Naive thymus-derived CD4-positive, alpha-beta T cell (primary cell): ENCODE data around the gene NEMP2. TPM values are rescaled to one million over a fixed set of nuclear protein-coding genes. Genes with fewer than 3 reads are reported as not detected.
A peak's percentile ranks its signal among the peaks of the same experiment; 100 is the strongest.

Source experiments
- ATAC-seq: fragments of 150-1000 bp; cut with Tn5 transposase; 2 replicates; pipeline ENCODE4 v1.10.0; 2021; ENCODE audit warnings: mild to moderate bottlenecking, moderate library complexity
- CTCF ChIA-PET: fragments of 350-600 bp; sonication (Branson Sonifier 250); formaldehyde crosslinking; loops from one replicate; lab custom pipeline; 2021; ENCODE audit warnings: antibody characterized with exemption; lab: Charles Lee
- POLR2A ChIA-PET: fragments of 350-600 bp; sonication (Branson Sonifier 250); formaldehyde crosslinking; loops from one replicate; lab custom pipeline; 2021; ENCODE audit warnings: antibody characterized with exemption, inconsistent platforms; lab: Charles Lee
- DNase-seq, 9 donors: peaks; one replicate each; pipeline versions ENCODE4 v3.0.0 to v3.0.0-alpha.2; 2020 to 2022; ENCODE audit warnings: mixed read lengths in 1 of 9
- H3K27ac ChIP-seq: one replicate; pipeline ENCODE4 v1.7.0; 2013; ENCODE audit warnings: mild to moderate bottlenecking, low read depth, low read length, moderate library complexity
- H3K27me3 ChIP-seq, 2 donors: one replicate each; pipeline ENCODE4 v1.7.0; 2013; ENCODE audit warnings: low read length in 2 of 2, mild to moderate bottlenecking in 2 of 2, moderate library complexity in 2 of 2; ENCODE audit not compliant: control insufficient read depth in 2 of 2, insufficient read depth in 2 of 2
- H3K36me3 ChIP-seq, 3 experiments: 1 replicate in 2 of 3; 2 replicates in 1 of 3; pipeline ENCODE4 v1.7.0; 2013; ENCODE audit warnings: low read length in 3 of 3, mild to moderate bottlenecking in 3 of 3, moderate library complexity in 1 of 3; ENCODE audit not compliant: insufficient read depth in 3 of 3, control insufficient read depth in 2 of 3
- H3K4me1 ChIP-seq, 2 donors: one replicate each; pipeline ENCODE4 v1.7.0; 2013; ENCODE audit warnings: low read length in 2 of 2, mild to moderate bottlenecking in 2 of 2, moderate library complexity in 1 of 2; ENCODE audit not compliant: control insufficient read depth in 2 of 2, insufficient read depth in 2 of 2
- H3K4me3 ChIP-seq: 2 replicates; pipeline ENCODE4 v1.7.0; 2013; ENCODE audit warnings: mild to moderate bottlenecking, low read length
- H3K9me3 ChIP-seq, 3 experiments: 1 replicate in 2 of 3; 2 replicates in 1 of 3; pipeline ENCODE4 v1.7.0; 2013; ENCODE audit warnings: low read length in 3 of 3; ENCODE audit not compliant: control insufficient read depth in 2 of 3
- H3K27ac Mint-ChIP-seq, 9 donors: one replicate each; pipeline ENCODE4 v1.8.0; 2020 to 2022; ENCODE audit warnings: mixed read lengths in 9 of 9, mild to moderate bottlenecking in 8 of 9, moderate library complexity in 5 of 9, inconsistent platforms in 2 of 9
- H3K27me3 Mint-ChIP-seq, 5 donors: one replicate each; pipeline ENCODE4 v1.8.0; 2021 to 2022; ENCODE audit warnings: mixed read lengths in 5 of 5, mild to moderate bottlenecking in 1 of 5
- H3K36me3 Mint-ChIP-seq, 5 donors: one replicate each; pipeline ENCODE4 v1.8.0; 2020 to 2022; ENCODE audit warnings: mixed read lengths in 5 of 5, mild to moderate bottlenecking in 3 of 5, inconsistent platforms in 1 of 5
- H3K4me1 Mint-ChIP-seq, 7 donors: one replicate each; pipeline ENCODE4 v1.8.0; 2020 to 2022; ENCODE audit warnings: mixed read lengths in 7 of 7, mild to moderate bottlenecking in 3 of 7, inconsistent platforms in 1 of 7
- H3K4me3 Mint-ChIP-seq, 10 donors: one replicate each; pipeline ENCODE4 v1.8.0; 2020 to 2022; ENCODE audit warnings: mild to moderate bottlenecking in 10 of 10, mixed read lengths in 10 of 10, moderate library complexity in 6 of 10, inconsistent platforms in 2 of 10
- H3K9me3 Mint-ChIP-seq, 11 donors: one replicate each; pipeline ENCODE4 v1.8.0; 2020 to 2022; ENCODE audit warnings: mixed read lengths in 11 of 11, mild to moderate bottlenecking in 4 of 11, inconsistent platforms in 1 of 11, moderate library complexity in 1 of 11
- intact Hi-C, 2 donors: fragments of 100-400 bp; cut with micrococcal nuclease; formaldehyde crosslinking; loops; one replicate each; pipeline ENCODE4 v1.15.1; 2023
- polyA plus RNA-seq, 2 donors: library from polyadenylated mRNA; unstranded; fragments of 300-500 nt; fragmentation: Illumina TruSeq; gene quantifications; one replicate each; pipeline ENCODE4 v1.2.3, GENCODE V29; 2021
- total RNA-seq, 6 experiments: library from RNA in 5 of 6; stranded (reverse) in 5 of 6; gene quantifications; 1 replicate in 5 of 6; 2 replicates in 1 of 6; pipeline ENCODE4 v1.2.3 and lab custom pipeline; 2021 to 2026

Gene NEMP2
- total and polyA plus RNA-seq, 7 experiments from 2014 or later, result 10.0 to 30.8 (median 17.3) TPM

DNA sequence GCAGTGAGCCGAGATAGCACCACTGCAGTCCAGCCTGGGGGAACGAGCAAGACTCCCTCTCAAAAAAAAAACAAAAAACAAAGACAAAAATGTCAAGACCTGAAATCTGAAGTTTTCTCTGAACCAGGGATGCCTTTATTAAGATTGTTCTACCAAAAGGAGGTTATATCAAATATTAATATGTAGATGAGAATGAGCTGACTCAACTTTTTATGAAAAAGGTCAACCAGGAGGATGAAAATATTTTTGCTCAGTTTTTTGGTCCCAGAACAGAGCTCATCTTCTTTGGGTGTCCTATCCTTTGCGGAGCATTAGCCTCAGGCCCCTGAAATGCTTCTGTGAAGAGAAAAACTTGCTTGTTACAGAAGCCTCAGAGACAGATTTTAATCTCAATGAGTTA is 44.0 kb downstream of the NEMP2 start:
- Mint-ChIP-seq H3K4me3 (no peak overlapping the region), H3K36me3 (peaks cover 38 to 94% (median 77%) of the 10 kb centered on the region in 5 donors), H3K27ac (peak overlapping the region in 2 of 9 donors; percentile 25 to 56), H3K4me1 (peaks cover 30 to 77% (median 72%) of the 10 kb centered on the region in 7 donors), H3K27me3 (no peaks in the 10 kb centered on the region), H3K9me3 (peaks cover 9 to 29% (median 20%) of the 10 kb centered on the region in 11 donors)
- Histone ChIP-seq H3K36me3 (peaks cover 0 to 23% (median 17%) of the 10 kb centered on the region in 3 experiments), H3K27me3 (no peaks in the 10 kb centered on the region), H3K9me3 (peaks cover 0 to 8% (median 0%) of the 10 kb centered on the region in 3 experiments), H3K4me3 (no peak overlapping the region), H3K4me1 (peaks cover 0 to 10% of the 10 kb centered on the region in 2 donors), H3K27ac (no peak overlapping the region)
- CTCF ChIA-PET, result no interaction called here
- intact Hi-C loops, result no loop called here
- POLR2A ChIA-PET, result interaction anchor here (0.6 to 1.4 kb wide), 2 partner anchors 83 to 639 kb away, joined by 4 read pairs; no protein-coding TSS in a partner anchor
- DNase-seq (no peak), ATAC-seq (no peak)

- H3K4me1 Mint-ChIP-seq, result peaks cover 27 to 71% (median 67%) of the 10 kb centered on the region in 7 donors
- H3K27me3 ChIP-seq, result no peaks in the 10 kb centered on the region
- peaks cover 38 to 88% (median 67%) of the 10 kb centered on the region in 5 donors for H3K36me3 Mint-ChIP-seq
- H3K27ac ChIP-seq, result no peak overlapping the region
- ChIA-PET POLR2A (no interaction called here), CTCF (no interaction called here)
- peaks cover 0 to 23% (median 17%) of the 10 kb centered on the region in 3 experiments for H3K36me3 ChIP-seq
- peaks cover 0 to 10% of the 10 kb centered on the region in 2 donors for H3K4me1 ChIP-seq
- peak overlapping the region in 5 of 10 donors; percentile 17 to 48 (median 27) for H3K4me3 Mint-ChIP-seq
- H3K9me3 ChIP-seq, result peaks cover 0 to 8% (median 0%) of the 10 kb centered on the region in 3 experiments
- DNase-seq (no peak), ATAC-seq (no peak)
- no peak overlapping the region for H3K4me3 ChIP-seq
- H3K27me3 Mint-ChIP-seq, result no peaks in the 10 kb centered on the region
- intact Hi-C loops, result no loop called here
- H3K9me3 Mint-ChIP-seq, result peaks cover 9 to 29% (median 20%) of the 10 kb centered on the region in 11 donors
- peak overlapping the region in 7 of 9 donors; percentile 19 to 69 (median 53) for H3K27ac Mint-ChIP-seq
Measured at GRCh38 chr2:190489475-190489874, 45.0 kb downstream of the NEMP2 start.

DNA sequence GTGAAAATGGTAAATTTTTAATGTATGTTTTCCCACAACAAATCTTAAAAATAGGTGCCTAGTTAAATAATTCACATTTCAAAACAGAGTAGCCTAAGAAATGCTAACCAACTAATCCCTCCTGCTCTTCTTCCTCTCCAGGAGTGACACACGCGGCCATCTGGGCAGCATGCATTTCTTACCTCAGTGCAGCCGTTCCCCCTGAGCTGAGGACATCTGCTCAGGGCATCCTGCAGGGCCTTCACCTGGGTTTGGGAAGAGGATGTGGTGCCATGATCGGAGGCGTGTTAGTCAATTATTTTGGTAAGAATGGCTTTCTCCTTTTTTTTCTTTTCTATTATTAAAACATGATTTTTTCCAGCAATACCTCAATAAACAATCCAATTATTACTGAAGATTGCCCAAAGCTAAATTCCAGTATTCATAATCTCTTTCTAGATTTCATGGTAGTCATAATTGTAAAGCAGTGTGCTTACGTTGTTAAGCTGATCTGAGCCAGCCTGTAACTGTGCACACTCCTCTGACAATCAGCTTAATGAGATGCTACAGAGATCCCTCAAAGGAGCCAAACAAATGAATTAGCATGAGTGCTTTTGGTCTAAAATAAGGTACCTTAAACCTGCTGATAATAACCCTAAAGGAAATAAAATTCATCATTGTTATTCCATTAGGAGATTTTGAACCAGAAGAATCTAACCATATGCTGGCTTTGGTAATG is 45.8 kb downstream of the NEMP2 start:
- peaks cover 9 to 28% (median 19%) of the 10 kb centered on the region in 11 donors for H3K9me3 Mint-ChIP-seq
- POLR2A ChIA-PET, result no interaction called here
- intact Hi-C loops, result no loop called here
- CTCF ChIA-PET, result interaction anchor here (0.6 kb wide), 1 partner anchor 40 kb away, joined by 3 read pairs; no protein-coding TSS in a partner anchor
- H3K27me3 Mint-ChIP-seq, result no peaks in the 10 kb centered on the region
- no peak for DNase-seq
- Histone ChIP-seq H3K4me1 (peaks cover 0 to 10% of the 10 kb centered on the region in 2 donors), H3K9me3 (peaks cover 0 to 8% (median 0%) of the 10 kb centered on the region in 3 experiments), H3K27ac (no peak overlapping the region), H3K36me3 (peaks cover 0 to 23% (median 17%) of the 10 kb centered on the region in 3 experiments), H3K27me3 (no peaks in the 10 kb centered on the region), H3K4me3 (no peak overlapping the region)
- peak overlapping the region in 6 of 10 donors; percentile 1 to 30 (median 11) for H3K4me3 Mint-ChIP-seq
- no peak for ATAC-seq
- H3K4me1 Mint-ChIP-seq, result peaks cover 19 to 70% (median 67%) of the 10 kb centered on the region in 7 donors
- H3K36me3 Mint-ChIP-seq, result peaks cover 38 to 80% (median 61%) of the 10 kb centered on the region in 5 donors
- peak overlapping the region in 4 of 9 donors; percentile 9 to 64 (median 38) for H3K27ac Mint-ChIP-seq

- Mint-ChIP-seq H3K4me1 (peaks cover 12 to 63% (median 56%) of the 10 kb centered on the region in 7 donors), H3K9me3 (peaks cover 0 to 3% (median 2%) of the 10 kb centered on the region in 11 donors), H3K36me3 (peaks cover 20 to 72% (median 43%) of the 10 kb centered on the region in 5 donors), H3K27ac (peak overlapping the region in 4 of 9 donors; percentile 18 to 55 (median 24)), H3K4me3 (no peak overlapping the region), H3K27me3 (no peaks in the 10 kb centered on the region)
- peaks cover 0 to under 1% (median 0%) of the 10 kb centered on the region in 3 experiments for H3K9me3 ChIP-seq
- H3K4me3 ChIP-seq, result no peak overlapping the region
- H3K36me3 ChIP-seq, result peaks cover 0 to 21% (median 10%) of the 10 kb centered on the region in 3 experiments
- H3K27me3 ChIP-seq, result no peaks in the 10 kb centered on the region
- ATAC-seq (no peak), DNase-seq (no peak)
- intact Hi-C loops, result no loop called here
- H3K27ac ChIP-seq, result no peak overlapping the region
- peaks cover 0 to 10% of the 10 kb centered on the region in 2 donors for H3K4me1 ChIP-seq
- ChIA-PET CTCF (interaction anchor here (0.6 kb wide), 1 partner anchor 823 kb away, joined by 4 read pairs; no protein-coding TSS in a partner anchor), POLR2A (no interaction called here)
Measured at GRCh38 chr2:190486037-190486623, 48.4 kb downstream of the NEMP2 start.

DNA sequence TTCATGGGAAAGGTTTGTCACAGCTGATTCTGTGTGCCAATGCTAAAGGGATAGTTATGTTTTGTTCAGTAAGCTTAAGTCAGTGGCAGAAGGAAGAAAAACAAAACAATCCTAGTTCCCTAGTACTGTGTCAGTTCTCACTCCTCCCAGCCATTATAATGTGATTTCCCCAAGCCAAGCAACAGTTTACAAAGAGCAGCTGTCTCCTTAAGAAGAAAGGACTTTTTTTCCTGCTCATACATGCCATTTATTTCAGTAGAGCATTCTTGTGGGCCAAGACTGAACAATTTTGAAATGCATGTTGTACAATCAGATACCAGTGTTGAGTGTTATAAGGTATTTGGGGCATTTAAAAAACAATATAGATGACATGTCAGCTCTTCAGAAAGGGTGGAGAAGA is 52.1 kb downstream of the NEMP2 start:
- CTCF ChIA-PET, result no interaction called here
- intact Hi-C loops, result loop anchor here in 1 of 2 donors (5.0 kb wide), 1 partner anchor 35 kb away; no protein-coding TSS in a partner anchor
- no peaks in the 10 kb centered on the region for H3K9me3 Mint-ChIP-seq
- peak overlapping the region in 1 of 9 donors; percentile 46 for H3K27ac Mint-ChIP-seq
- H3K27ac ChIP-seq, result no peak overlapping the region
- POLR2A ChIA-PET, result interaction anchor here (1.1 to 1.2 kb wide), 2 partner anchors 51 to 75 kb away, joined by 3 read pairs; no protein-coding TSS in a partner anchor
- no peaks in the 10 kb centered on the region for H3K27me3 ChIP-seq
- peaks cover 6 to 49% (median 16%) of the 10 kb centered on the region in 5 donors for H3K36me3 Mint-ChIP-seq
- no peaks in the 10 kb centered on the region for H3K36me3 ChIP-seq
- DNase-seq (no peak), ATAC-seq (no peak)
- H3K4me3 ChIP-seq, result no peak overlapping the region
- H3K9me3 ChIP-seq, result no peaks in the 10 kb centered on the region
- peaks cover 0 to 60% (median 46%) of the 10 kb centered on the region in 7 donors for H3K4me1 Mint-ChIP-seq
- H3K4me1 ChIP-seq, result no peaks in the 10 kb centered on the region
- no peak overlapping the region for H3K4me3 Mint-ChIP-seq
- H3K27me3 Mint-ChIP-seq, result no peaks in the 10 kb centered on the region

- intact Hi-C loops, result loop anchor here in 1 of 2 donors (5.0 kb wide), 1 partner anchor 34 kb away; no protein-coding TSS in a partner anchor
- H3K27ac ChIP-seq, result no peak overlapping the region
- Mint-ChIP-seq H3K9me3 (no peaks in the 10 kb centered on the region), H3K4me1 (peaks cover 0 to 51% (median 41%) of the 10 kb centered on the region in 7 donors), H3K36me3 (peaks cover 4 to 43% (median 16%) of the 10 kb centered on the region in 5 donors), H3K27me3 (no peaks in the 10 kb centered on the region), H3K4me3 (no peak overlapping the region), H3K27ac (peak overlapping the region in 4 of 9 donors; percentile 26 to 71 (median 48))
- no peaks in the 10 kb centered on the region for H3K4me1 ChIP-seq
- no peaks in the 10 kb centered on the region for H3K27me3 ChIP-seq
- H3K4me3 ChIP-seq, result no peak overlapping the region
- POLR2A ChIA-PET, result interaction anchor here (0.8 kb wide), 1 partner anchor 52 kb away, joined by 3 read pairs; no protein-coding TSS in a partner anchor
- no peaks in the 10 kb centered on the region for H3K9me3 ChIP-seq
- ATAC-seq (no peak), DNase-seq (no peak)
- CTCF ChIA-PET, result no interaction called here
- no peaks in the 10 kb centered on the region for H3K36me3 ChIP-seq
Measured at GRCh38 chr2:190481339-190481738, 53.2 kb downstream of the NEMP2 start.
